Measurements from ENCODE around the gene IL1A. TPM values are rescaled to one million over a fixed set of nuclear protein-coding genes. Genes with fewer than 3 reads are reported as not detected.
"Not testable (repeated sequence)": the region's sequence is repeated elsewhere in the genome, so short reads cannot be mapped to it uniquely, and the experiment has no call there.

The IL1A gene, protein sequence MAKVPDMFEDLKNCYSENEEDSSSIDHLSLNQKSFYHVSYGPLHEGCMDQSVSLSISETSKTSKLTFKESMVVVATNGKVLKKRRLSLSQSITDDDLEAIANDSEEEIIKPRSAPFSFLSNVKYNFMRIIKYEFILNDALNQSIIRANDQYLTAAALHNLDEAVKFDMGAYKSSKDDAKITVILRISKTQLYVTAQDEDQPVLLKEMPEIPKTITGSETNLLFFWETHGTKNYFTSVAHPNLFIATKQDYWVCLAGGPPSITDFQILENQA
- total RNA-seq: 2.3 and 2.4 TPM in 2 replicates

DNA sequence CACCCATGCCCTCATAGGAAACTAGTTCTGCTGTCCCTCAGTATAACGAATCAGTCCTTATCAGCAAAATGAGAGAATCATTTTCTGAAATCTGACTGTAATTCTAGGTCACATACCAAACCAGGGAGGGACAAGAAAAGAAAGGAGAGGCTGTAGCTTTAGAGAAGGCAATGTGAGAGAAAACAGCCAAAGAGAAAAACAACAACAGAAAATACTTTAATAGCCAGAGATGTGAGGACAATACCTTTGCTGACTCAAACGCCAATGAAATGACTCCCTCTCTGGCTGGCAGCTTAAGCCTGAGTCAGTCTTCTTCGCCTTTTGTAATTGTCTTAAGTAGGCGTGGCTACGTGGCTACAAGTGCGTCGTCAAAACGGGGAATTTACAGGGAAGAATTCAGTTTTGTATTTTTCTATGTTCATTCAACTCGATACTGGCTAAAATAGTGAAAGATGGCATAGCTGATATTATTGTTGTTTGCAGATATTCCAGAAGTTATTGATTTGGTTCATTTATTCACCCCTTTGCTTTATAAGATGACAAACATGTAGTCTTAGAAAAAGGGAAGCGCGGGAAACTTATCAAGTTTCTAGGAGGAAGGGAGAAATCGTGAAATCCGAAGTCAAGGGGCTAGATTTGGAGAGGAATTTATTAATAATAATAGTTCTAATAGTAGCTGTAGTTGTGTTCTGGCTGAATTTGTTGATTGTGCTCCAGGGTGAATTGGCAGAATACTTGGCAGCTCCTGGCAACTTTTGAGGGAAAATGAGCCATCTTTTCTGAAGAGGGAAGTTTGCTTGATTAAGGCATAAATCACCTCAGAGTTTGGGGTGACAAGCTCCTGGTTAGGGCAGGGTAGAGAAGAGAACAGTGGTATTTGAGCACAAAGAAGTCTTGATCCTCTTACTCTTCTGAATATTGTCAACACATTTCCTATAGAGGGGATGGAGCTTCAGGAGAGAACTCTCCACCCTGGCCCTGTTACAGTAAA lies at the start of gene IL1A:
TSS of gene IL1A (minus strand) at position 295 of the 991 bp plus-strand sequence. CDS start 723 bp downstream, outside the sequence.
- TF ChIP-seq, protein P1, sequence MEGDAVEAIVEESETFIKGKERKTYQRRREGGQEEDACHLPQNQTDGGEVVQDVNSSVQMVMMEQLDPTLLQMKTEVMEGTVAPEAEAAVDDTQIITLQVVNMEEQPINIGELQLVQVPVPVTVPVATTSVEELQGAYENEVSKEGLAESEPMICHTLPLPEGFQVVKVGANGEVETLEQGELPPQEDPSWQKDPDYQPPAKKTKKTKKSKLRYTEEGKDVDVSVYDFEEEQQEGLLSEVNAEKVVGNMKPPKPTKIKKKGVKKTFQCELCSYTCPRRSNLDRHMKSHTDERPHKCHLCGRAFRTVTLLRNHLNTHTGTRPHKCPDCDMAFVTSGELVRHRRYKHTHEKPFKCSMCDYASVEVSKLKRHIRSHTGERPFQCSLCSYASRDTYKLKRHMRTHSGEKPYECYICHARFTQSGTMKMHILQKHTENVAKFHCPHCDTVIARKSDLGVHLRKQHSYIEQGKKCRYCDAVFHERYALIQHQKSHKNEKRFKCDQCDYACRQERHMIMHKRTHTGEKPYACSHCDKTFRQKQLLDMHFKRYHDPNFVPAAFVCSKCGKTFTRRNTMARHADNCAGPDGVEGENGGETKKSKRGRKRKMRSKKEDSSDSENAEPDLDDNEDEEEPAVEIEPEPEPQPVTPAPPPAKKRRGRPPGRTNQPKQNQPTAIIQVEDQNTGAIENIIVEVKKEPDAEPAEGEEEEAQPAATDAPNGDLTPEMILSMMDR (IDR thresholded peaks at IDR 0.05; ENCODE audit: insufficient read depth, low read length, poor library complexity, severe bottlenecking): no peak
- no peak for DNase-seq (ENCODE audit: low read depth)
- Histone ChIP-seq H3K4me3 (ENCODE audit: low read depth, low read length) (no peak within 1 kb of the TSS), H3K27me3 (ENCODE audit: control insufficient read depth, insufficient read depth, low read length) (no peaks in the 10 kb centered on the region), H3K36me3 (ENCODE audit: control insufficient read depth, insufficient read depth, low read length) (no peaks in the 10 kb centered on the region)

DNA sequence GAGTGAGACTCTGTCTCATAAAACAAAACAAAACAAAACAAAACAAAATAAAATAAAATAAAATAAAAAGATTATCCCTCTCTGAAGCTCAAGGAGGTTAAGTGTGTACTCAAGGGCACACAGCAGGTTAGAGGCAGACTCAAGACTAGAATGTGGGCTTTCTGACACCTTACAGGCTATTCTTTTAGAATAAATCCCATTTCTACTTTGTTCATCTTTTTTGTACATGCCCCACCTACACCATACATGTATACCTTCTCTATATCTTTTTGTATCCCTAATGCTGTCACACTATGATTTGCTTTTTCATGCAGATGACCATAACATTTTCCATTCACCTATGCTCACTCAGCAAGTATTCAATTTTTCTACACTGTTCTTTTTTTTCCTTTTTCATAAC lies 49.7 kb upstream of the IL1A start:
- TF ChIP-seq, protein P1 (IDR thresholded peaks at IDR 0.05; ENCODE audit: insufficient read depth, low read length, poor library complexity, severe bottlenecking): no peak
- H3K36me3 ChIP-seq (ENCODE audit: control insufficient read depth, insufficient read depth, low read length): no peaks in the 10 kb centered on the region
- H3K27me3 ChIP-seq (ENCODE audit: control insufficient read depth, insufficient read depth, low read length): no peaks in the 10 kb centered on the region
- H3K4me3 ChIP-seq (ENCODE audit: low read depth, low read length): no peak overlapping the region
- no peak for DNase-seq (ENCODE audit: low read depth)

DNA sequence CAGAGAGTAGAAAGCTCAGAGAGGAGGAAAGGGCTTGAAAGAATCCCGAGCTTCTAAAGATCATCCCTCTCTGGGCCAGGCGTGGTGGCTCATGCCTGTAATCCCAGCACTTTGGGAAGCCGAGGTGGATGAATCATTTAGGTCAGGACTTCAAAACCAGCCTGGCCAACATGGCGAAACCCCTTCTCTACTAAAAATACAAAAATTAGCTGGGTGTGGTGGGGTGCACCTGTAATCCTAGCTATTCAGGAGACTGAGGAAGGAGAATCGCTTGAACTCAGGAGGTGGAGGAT lies 49.3 kb upstream of the IL1A start:
- not testable (repeated sequence) for H3K36me3 ChIP-seq (ENCODE audit: control insufficient read depth, insufficient read depth, low read length); H3K4me3 ChIP-seq (ENCODE audit: low read depth, low read length); H3K27me3 ChIP-seq (ENCODE audit: control insufficient read depth, insufficient read depth, low read length); DNase-seq (ENCODE audit: low read depth)

DNA sequence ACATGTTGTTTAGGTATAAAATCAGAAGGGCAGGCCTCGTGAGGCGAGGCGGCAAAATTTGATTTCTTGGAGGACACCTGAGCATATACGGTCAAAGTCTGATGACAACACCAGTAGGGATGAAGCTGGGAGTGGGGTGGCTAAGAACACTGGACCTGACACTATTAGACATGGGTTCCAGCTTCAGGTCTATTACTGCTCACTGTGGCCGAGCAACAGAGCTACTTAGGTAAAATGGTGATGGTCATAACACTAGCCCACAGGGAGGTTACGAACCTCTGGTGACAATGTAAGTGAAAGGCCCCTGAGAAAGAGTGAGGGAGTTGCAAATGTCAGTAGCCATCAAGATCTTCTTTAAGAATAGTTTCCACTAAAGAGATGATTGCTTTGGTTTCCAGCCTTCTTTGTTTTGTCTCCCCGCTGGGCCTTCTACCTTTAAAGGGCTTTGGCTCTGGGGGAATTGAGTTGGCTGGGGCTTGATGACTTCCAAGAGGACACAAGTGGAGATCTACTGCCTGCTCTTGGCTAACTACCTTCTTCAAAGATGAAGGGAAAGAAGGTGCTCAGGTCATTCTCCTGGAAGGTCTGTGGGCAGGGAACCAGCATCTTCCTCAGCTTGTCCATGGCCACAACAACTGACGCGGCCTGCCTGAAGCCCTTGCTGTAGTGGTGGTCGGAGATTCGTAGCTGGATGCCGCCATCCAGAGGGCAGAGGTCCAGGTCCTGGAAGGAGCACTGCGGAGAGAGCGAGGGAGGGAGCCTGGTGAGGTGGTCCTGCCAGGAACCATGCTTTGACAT lies 48.7 kb upstream of the IL1A start:
- Histone ChIP-seq H3K4me3 (ENCODE audit: low read depth, low read length) (no peak overlapping the region), H3K36me3 (ENCODE audit: control insufficient read depth, insufficient read depth, low read length) (no peaks in the 10 kb centered on the region), H3K27me3 (ENCODE audit: control insufficient read depth, insufficient read depth, low read length) (no peaks in the 10 kb centered on the region)
- DNase-seq (ENCODE audit: low read depth): no peak
- TF ChIP-seq, protein P1 (IDR thresholded peaks at IDR 0.05; ENCODE audit: insufficient read depth, low read length, poor library complexity, severe bottlenecking): no peak

DNA sequence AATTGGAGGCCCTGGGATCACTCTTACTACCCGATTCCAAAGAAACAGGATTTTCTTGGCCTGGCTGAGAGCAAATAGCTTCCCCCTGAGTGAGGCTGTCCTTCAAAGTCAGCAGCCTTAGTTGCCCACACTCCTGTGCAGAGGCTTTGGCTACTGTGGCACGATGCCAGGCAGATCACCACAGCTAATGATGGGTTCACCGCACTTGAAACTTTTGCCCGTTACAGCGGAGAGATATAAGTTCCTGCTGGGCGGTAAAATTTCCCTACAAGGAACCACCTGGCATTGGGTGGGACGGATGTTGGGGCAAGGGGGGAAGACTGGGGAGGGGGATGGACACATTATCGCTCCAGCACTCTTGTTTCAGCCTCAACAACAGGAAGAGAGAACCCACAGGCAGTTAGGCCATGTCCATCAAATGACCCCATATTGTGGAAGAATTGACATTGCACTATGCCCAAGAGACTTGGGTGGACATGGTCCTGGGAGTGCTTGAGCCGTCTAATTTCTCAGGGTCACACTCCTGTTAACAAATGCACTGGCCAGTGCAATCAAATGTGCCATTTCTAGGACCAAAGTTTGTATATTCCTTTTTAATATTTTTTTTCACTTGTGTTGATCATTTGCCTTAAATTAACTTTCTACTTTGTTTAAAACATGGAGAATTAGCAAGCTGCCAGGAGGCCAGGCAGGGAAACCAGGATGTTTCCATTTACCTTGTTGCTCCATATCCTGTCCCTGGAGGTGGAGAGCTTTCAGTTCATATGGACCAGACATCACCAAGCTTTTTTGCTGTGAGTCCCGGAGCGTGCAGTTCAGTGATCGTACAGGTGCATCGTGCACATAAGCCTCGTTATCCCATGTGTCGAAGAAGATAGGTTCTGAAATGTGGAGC lies 47.9 kb upstream of the IL1A start:
- H3K36me3 ChIP-seq (ENCODE audit: control insufficient read depth, insufficient read depth, low read length): no peaks in the 10 kb centered on the region
- H3K4me3 ChIP-seq (ENCODE audit: low read depth, low read length): no peak overlapping the region
- H3K27me3 ChIP-seq (ENCODE audit: control insufficient read depth, insufficient read depth, low read length): no peaks in the 10 kb centered on the region
- no peak for DNase-seq (ENCODE audit: low read depth)
- TF ChIP-seq, protein P1 (IDR thresholded peaks at IDR 0.05; ENCODE audit: insufficient read depth, low read length, poor library complexity, severe bottlenecking): no peak

Measured in kidney epithelial cell (primary cell).